ENCODE measurements around the gene PRPF6.

DNA sequence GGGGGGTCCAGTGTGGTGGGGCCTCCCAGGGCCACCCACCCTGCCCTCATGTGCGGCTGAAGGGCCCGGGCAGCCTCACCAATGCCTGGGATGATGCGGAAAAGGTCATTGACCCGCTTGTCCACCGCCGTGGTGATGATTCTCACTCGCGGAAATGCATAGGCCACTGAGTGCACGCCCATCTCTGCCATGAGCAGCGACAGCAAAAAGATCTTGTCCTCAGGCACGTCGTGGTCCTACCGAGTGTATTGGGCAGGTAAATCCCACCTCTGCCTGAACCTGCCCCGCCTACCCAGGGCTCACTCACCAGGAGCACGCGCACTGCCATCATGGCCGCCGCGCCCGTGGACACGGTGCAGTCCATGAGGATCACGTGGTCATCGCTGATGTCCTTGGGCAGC lies 40.9 kb upstream of the PRPF6 start:
- TF ChIP-seq, protein P1, sequence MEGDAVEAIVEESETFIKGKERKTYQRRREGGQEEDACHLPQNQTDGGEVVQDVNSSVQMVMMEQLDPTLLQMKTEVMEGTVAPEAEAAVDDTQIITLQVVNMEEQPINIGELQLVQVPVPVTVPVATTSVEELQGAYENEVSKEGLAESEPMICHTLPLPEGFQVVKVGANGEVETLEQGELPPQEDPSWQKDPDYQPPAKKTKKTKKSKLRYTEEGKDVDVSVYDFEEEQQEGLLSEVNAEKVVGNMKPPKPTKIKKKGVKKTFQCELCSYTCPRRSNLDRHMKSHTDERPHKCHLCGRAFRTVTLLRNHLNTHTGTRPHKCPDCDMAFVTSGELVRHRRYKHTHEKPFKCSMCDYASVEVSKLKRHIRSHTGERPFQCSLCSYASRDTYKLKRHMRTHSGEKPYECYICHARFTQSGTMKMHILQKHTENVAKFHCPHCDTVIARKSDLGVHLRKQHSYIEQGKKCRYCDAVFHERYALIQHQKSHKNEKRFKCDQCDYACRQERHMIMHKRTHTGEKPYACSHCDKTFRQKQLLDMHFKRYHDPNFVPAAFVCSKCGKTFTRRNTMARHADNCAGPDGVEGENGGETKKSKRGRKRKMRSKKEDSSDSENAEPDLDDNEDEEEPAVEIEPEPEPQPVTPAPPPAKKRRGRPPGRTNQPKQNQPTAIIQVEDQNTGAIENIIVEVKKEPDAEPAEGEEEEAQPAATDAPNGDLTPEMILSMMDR (IDR thresholded peaks at IDR 0.05; ENCODE audit: insufficient read depth, low read depth, low read length): no peak
- no peak for TF ChIP-seq EZH2 (IDR thresholded peaks at IDR 0.05; ENCODE audit: insufficient read depth, low read length)
